Cardiac septum (tissue), 1 donor: Measurements from ENCODE around the gene PRPF6. TPM values are rescaled to one million over a fixed set of nuclear protein-coding genes. Genes with fewer than 3 reads are reported as not detected.
A peak's percentile ranks its signal among the peaks of the same experiment; 100 is the strongest.

ENCODE experiments used
- DNase-seq: peaks from one replicate; pipeline ENCODE4 v3.0.0-alpha.2; 2020; ENCODE audit warnings: low spot score
- intact Hi-C: fragments of 100-400 bp; cut with DNase I; formaldehyde crosslinking; loops from one replicate; pipeline ENCODE4 v1.14.0; 2022
- total RNA-seq: library from RNA; stranded (reverse); fragmentation: NEBNext Ultra II Directional; extraction: Animal tissue kit (Norgen Biotek cat#: 25700); gene quantifications from one replicate; pipeline ENCODE4 v1.2.1, GENCODE V29; 2021
- donor health status: DM: no; HTN: no; CAD: no.

PRPF6 gene
- total RNA-seq, 1 donor from 2014 or later: 47.5 TPM

DNA sequence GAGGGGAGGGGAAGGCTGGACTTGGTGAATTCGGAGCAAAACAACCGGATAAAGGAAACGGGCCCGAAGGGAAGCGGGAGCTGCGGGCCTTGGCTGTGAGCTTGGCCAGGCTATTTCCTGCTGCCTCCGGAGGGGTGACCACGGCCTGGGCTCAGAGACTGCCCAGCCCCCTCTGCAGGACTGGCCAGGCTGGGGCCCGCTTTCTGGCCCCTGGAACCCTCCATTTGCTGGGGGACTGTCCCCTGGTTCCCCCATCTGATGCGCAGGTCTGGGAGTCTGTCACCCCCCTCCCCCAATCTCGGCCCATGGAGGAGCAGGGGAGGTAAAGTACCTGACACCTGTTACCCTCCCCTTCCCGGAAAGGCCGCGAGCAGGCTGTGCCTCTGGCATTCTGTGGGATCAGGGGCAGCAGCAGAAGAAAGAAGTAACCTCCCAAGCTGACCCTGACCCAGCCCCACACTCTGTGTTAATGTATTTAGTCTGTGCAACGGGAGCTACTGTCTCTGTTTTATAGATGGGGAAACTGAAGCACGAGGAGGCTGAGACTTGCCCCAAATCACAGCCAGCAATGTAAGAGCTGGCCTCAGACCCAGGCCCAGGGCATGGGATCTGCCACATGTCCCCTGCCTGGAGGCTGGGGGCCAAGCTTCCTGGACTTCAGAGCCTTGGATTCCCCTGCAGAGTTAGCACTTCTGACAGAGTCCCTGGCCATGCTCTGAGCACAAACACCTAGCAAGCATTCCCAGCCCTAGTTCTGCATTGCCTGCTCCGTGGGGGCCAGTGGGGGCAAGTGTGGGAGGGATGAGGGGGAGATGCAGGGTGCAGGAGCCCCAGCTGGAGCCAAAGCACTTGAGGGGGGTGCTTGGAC lies 58.6 kb downstream of the PRPF6 start:
- intact Hi-C loops: loop anchor here (1.0 to 2.0 kb wide), 2 partner anchors 15 to 81 kb away; no protein-coding TSS in a partner anchor
- peak; percentile 85 for DNase-seq

DNA sequence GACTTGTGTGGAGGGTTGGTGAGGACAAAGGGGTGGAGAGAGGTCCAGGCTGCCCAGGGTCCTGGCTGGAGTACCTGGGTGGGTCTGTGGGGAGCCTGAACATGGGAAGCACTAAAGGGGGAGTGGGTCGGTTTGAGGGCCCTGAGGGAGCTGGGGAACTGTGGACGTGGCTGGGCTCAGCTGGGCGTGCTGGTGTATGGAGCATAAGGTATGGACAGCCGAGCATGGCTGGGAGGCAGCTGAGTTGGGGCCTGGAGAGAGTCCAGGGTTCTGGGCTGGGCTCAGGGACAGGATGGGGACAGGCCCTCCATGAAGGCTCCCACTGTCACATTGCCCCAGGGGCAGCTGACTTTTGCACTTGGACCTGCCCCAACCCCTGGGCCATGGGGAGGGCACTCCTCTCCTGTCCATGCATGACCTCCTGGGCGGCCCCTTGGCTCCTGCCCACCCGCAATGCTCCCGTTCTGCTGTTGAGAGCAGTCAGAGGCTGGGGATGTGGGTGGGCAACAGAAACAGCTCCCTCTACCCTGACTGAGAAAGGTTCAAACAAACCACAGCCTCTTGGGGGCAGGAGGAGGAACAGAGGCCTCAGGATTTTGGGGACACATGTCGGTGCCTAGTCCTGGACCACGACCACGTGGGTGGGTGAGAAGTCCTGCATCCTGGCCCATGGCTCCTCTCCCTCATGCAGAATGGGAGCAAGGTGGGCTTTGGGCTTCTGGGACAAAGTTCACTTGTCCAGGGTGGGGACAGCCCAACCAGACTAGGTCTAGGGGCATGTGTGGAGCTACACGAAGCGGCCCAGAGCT lies 59.5 kb downstream of the PRPF6 start:
- DNase-seq: no peak
- intact Hi-C loops: no loop called here

DNA sequence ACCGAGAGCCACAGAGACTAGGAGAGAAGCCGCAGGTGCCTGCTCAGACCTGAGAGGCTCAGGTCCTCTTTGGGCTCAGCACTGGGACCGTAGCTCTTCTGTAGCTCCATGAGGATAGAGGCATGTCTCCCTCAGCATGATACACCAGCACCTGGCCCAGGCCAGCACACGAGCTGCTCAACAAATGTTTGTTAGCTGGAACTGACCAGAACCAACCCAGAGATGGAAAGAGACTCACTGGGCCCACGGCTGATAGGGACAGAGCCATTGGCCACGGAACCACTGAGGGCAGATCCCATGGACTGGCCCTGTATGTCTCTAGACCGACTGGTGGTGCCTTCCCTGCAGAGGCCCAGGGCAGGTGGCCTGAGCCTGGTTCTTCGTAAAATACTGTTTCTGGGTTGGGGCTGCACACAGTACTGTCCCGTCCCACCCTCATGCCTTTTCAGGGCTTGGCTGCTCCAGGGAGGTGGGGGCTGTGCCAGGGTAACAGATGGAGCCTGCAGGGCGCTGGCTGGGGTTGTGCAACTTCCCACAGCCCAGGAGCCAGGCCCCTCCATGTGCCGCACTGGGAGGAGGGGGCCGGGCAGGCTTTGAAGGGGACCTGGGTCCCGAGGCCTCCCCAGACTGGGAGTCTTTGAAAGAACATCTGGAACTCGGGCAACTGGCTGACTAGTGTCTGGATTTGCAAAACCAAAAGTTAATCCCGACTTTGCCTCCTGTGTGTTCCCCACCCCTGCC lies 60.3 kb downstream of the PRPF6 start:
- intact Hi-C loops: no loop called here
- no peak for DNase-seq

DNA sequence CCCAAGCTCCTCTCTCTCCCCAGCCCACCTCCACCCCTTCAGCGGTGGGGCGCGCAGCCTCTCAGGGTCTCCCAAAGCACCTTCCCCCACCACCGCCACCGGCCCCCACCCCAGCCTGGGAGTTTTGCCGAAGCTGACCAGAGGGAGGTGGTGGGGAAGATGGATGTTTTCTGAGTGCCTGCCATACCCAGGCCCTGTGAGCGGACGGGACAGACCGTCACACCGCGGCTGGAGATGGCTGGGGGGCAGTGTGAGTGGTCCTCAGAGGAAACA lies 60.8 kb downstream of the PRPF6 start:
- intact Hi-C loops: no loop called here
- no peak for DNase-seq

DNA sequence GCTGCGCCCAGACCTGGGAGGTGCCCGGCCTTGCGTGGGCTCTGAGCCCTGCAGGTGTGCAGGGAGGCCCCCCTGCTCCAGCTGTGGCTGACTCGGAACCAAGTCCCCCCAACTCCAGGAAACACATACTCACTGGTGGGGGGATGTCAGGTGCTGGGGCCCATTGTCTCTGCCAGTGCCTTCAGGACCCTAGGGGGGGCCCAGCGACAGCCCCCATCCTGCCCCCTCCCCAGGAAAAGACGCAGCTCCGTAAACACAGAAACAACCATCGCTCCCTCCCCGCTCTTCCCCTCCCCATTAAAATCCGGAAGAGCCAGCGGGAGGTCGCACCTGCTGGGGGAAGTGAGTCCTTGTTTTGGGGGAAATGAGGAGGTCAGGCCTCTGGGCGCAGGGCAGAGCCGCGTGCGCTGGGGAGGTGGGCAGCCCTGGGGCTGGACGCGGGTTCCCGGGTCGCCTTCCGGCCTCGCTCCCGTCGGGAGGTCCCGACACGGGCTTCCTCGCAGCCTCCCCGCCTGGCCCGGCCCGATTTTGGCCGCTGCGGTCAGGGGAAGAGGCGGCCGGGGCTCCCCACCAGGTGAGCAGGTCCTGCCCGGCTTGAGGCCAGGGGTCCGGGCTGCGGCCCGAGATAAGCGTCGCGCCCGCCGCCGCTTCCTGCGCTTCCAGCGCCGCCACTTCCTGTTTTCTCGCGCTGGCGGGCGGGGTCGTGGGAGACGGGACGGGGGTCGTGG lies 61.3 kb downstream of the PRPF6 start:
- intact Hi-C loops: no loop called here
- DNase-seq: no peak

DNA sequence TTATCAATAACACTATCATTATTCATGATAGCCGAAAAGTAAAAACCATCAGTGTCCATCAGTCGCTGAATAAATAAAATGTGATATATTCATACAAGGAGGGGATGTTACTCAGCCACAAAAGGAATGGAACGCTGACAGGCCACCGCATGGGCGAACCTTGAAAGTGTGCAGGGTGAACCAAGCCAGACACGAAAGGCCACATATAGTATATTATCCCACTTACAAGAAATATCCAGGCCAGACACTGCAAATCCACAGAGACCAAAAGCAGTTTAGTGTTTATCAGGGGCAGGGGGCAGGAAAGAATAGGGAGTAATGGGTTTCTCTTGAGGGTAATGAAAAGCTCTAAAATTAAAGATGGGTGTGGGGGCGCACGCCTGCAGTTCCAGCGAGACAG lies 62.8 kb downstream of the PRPF6 start:
- no peak for DNase-seq
- intact Hi-C loops: no loop called here

DNA sequence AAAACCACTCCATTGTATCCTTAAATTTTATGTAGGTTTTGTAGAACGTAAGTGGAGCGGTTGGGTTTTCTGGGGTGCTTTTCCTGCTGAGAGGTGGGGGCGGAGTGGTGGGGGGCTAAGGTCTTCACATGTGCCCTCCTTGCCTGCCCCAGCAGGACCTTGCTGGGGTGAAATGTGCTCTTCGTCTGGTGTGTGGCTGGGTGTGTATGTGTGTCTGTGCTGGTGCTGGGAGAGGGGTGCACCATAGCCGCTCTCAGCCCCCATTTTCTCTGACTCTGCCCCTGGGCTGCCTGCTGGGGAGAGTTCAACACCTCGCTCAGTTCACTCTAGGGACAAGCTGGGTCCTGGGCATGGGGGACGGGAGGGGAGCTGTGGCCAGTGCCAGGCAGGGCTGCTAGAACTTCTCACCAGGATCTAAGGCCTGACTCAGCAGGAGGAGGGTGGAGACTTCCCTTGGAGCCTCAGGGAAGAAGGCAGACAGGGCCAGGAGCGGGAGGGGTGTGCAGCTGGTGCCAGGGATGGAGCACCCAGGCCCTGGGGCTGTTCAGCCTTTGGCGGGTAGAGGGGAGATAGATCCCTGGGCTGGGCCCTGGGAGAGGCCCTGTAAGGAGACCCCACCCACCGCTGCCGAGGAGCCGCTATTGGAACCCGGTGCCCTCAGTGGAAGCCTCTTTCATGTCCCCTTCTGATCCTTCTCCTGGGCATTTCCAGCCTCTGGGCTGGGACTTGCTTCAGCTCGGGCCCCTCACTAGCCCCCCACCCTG lies 63.7 kb downstream of the PRPF6 start:
- intact Hi-C loops: no loop called here
- no peak for DNase-seq

DNA sequence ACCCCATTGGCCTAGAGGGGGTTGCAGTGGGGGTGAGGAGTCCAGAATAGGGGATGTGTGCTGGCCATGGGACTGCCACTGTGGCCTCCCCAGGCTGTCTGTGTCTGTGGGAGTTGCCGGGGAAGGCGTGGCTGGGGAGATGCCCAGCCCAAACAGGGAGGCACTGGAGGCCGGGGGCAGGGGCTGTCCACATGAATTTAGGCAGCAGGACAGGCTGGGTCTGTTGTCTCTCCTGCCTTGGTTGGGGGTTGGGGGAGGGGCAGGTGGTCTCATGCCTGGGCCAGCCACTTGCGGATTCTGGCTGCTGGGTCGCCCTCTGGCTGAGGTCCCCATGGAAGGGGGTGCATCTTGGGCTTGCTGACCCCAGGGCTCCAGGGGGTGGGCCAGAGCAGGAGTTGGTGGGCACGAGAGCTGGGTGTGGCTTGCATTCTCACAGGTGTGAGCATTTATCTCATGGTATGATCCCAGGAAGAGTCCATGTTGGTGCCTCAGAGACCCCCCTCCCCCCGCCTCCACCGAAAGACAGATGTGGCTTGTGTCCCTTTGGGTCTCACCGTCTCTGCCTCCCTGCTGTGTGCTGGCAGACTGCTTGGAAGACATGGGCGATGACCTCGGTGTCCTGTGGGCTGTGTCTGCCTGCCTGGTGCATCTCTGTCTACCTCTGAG lies 64.5 kb downstream of the PRPF6 start:
- intact Hi-C loops: no loop called here
- peak; percentile 84 for DNase-seq

DNA sequence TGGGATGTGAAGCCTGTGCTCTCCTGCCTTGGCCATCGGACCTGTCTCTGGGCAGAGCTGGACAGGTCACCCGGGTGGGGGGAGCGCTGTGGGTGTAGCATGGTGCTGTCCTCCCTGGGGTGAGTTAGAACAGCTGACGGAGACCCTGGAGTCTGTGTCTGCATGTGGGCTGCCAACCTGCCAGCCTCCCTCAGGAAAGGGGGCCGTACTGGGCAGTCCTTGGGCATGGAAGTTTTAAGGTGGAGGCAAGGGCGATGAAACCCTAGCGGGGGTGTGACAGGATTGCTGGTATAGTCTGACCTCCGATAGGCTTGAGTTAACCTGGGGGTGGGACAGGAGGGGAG lies 66.1 kb downstream of the PRPF6 start:
- DNase-seq: no peak
- intact Hi-C loops: no loop called here

DNA sequence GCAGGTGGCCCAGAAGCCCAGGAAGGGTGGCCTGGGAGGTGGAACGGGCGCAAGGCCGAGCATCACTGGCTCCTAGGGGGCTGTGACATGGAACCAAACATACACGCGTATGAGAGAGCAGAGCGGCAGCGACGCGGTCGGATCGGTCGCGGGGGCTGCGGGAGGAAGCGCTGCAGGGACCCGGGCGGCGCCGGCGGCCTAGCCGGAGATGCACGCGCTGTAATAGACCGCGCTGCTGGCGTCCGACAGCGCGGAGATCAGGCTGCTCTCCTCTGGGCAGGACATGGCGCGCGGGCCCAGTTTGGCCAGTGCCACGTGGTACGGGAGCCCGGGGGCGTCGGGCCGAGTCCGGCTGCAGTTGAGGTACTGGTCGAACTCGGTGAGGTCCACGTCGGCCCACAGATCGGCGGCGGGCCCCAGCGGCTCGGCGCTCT lies 67.1 kb downstream of the PRPF6 start:
- intact Hi-C loops: no loop called here
- no peak for DNase-seq

DNA sequence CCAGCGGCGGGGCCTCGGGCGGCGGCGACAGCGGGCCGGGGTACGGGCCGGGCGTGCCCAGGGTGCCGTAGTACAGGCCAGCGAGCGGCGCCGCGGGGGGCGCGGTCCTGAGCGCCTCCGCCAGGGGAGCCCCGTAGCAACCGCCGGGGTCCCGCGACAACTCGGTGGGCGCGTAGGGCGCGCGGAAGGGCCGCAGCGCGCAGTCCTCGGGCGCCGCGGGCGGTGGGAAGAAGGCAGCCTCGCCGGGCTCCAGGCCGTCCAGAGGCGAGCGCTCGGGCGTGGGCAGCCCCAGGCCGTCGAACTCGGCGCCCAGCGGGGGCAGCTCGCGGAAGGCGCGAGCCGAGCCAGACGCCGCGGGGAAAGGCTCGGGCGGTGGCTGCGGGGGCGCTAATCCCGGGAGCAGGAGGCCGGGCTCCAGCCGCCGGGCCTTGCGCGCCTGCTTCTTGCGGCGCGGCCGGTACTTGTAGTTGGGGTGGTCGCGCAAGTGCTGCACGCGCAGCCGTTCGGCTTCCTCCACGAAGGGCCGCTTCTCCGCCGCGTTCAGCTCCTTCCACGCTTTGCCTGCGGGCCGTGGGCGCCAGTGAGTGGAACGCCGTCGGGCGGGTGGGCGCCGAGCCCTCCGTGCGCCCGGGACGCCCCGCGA lies 67.6 kb downstream of the PRPF6 start:
- intact Hi-C loops: no loop called here
- DNase-seq: no peak

DNA sequence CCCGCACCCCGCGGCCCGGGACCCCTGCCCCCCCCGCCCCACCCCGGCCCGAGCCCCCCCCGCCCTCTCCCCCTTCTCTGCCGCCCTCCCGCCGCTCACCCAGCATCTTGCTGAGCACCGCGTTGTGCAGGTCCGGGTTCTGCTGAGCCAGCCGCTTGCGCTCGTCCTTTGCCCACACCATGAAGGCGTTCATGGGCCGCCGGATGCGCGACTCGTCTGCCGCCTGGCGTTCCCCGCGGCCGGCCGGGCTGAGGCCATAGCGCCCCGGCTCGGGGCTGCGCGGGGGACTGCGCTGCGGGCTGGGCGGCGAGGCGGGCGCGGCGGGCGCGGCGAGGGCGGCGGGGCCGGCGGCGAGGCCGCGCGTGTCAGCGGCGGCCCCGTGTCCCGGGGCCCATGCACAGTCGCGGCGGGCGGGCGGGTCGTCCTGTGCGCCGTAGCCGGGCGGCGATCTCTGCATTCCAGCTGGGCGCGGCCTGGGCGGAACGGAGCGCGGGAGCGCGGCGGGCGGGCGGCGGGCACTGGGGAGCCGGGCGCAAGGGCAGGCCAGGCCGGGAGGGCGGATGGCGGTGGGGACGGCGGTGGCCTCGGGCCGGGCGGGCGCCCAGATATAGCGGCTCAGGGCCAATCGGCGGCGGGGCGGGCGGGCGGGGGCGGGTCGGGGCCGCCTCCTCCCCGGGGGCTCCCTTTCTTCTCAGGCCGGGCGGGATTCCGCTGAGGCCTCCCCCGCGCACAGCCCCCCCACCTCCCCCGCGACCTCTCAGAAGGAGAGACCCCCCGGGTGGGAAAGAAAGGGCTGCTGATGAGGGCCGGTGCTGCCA lies 68.3 kb downstream of the PRPF6 start, which contains the start of gene SOX18:
Gene SOX18 (minus strand): TSS at position 580 of the 818 bp plus-strand sequence. CDS start 123 bp downstream, at position 457.
- intact Hi-C loops: no loop called here
- peak; percentile 79 for DNase-seq

DNA sequence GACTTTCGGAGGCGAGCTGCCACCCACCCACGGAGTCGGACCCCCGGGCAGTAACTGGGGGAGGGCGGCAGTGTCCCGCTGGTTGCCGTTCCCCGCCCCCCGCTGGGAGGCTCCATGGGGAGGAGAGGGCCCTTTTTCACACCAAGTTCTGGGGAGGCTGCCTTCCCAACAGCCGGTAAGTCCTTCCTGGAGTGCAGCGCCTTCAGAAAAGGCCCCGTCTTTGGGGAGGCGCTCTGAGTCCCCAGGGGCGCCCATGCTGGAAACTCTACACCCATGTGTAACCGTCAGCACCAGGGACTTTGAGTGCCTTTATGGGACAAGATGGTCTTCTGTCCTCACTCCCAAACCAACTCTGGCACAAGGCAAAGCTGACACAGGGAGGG lies 68.9 kb downstream of the PRPF6 start:
- no peak for DNase-seq
- intact Hi-C loops: no loop called here

DNA sequence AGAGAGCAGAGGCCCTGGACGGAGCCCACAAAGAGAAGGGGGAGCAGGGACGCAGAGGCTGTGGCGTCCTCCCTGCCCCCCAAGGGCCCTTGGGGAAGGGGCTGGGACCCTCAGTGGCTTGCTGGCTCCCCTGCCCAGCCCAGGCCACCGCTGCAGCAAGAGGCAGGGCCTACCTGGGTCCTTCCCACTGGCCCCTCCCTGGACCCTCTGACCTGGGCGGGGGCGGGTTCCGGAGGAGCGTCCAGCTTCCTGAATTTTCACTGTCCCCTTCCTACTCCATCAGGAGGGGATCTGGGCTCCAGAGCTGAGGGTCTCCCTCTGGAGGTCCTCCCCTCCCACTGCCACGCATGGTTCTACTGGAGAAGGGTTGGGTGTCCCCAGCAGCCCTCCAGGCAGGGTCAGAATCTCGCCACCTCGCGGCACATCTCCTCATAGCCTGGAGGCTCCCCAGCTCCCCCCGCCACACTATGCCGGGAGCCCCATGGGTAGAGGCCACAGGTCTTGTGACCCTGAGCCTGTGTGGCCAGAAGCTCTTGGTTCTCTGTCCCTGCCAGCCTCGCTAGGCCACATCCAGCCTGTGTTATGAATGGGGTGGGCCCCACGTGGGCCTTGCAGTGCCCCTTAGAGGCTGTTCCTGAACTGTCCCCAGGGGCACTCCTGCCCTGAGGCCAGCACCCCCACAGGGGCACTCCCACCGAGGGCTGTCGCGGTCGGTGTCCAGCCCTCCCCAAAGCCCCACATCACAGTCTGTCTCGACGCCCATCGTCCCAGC lies 69.5 kb downstream of the PRPF6 start:
- intact Hi-C loops: no loop called here
- no peak for DNase-seq

DNA sequence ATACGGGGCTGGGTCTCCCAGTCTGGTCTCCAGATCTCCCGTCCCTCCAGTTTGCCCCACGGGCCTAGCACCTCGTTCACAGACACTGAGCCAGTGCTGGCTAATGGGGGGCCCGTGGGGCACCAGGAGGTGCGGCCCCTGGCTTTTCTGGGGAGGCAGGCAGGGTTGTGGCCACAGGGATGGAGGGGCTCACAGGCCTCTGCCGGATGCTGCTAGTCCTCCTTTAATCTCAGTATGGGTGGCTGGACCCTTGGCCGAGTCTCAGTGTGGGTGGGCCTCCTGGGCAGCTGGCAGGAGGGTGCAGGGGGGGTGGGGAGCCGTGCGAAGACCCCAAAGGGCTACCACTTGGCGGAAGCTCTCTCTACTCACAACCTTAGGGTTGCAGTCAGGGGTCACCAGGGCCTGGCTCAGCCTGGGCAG lies 70.1 kb downstream of the PRPF6 start:
- intact Hi-C loops: no loop called here
- DNase-seq: no peak

DNA sequence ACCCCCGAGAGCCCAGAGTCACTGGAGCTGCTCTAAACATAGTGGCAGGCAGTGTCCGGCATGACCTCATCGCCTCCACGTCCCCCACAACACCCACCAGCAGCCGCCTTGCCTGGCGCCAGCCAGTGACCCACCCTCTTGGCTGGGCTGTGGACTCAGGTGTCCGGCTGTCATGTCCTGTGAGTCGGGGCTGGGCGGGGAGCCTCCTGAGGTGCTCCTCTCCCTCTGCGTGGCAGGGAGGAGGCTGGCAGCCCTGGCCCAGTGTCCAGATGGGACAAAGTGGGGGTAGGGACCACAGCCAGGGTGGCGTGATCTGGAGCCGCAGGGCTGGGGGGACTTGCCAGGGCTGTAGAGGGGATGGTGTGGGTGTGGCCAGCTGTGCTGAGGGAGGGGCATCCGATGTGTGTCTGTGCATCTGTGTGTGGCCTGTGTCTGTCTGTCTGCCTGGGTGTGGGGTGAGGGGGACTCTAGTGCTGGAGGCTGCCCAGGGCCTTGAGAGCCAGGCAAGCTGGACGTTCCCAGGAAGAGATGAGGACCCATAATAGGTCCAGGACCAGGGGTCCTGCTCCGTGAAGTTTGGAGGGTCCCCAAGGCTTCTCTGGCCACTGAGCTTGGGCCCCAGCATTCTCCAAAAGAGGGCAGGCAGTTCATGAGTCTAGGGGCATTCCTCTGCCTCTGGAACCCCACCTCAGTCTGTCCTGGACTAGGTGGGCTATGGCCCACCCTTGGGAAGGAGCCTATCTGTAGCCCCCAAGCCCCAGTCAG lies 70.8 kb downstream of the PRPF6 start:
- intact Hi-C loops: no loop called here
- DNase-seq: peak; percentile 91
